WTC11 (cell line): ENCODE data around the gene RASGEF1C. TPM values are rescaled to one million over a fixed set of nuclear protein-coding genes. Genes with fewer than 3 reads are reported as not detected.

Source experiments
- ATAC-seq: fragments of 200-7000 bp; cut with Tn5 transposase; 2 replicates; pipeline ENCODE4 v1.10.0; 2021; ENCODE audit warnings: mild to moderate bottlenecking, moderate library complexity
- CTCF ChIA-PET: fragments of 300-600 bp; sonication (Branson Sonifier 250); formaldehyde crosslinking; loops from one replicate; lab custom pipeline; 2021; ENCODE audit warnings: antibody characterized with exemption; lab: Charles Lee
- POLR2A ChIA-PET: fragments of 350-600 bp; sonication (Branson Sonifier 250); formaldehyde crosslinking; loops from one replicate; lab custom pipeline; 2021; ENCODE audit warnings: antibody characterized with exemption; lab: Charles Lee
- DNase-seq: peaks from one replicate; pipeline ENCODE4 v3.0.0; 2021; ENCODE audit warnings: low spot score
- H3K27ac Mint-ChIP-seq: 2 replicates; pipeline ENCODE4 v1.8.0; 2021; ENCODE audit warnings: mixed read lengths
- H3K27me3 Mint-ChIP-seq: 2 replicates; pipeline ENCODE4 v1.8.0; 2021; ENCODE audit warnings: low read depth, mild to moderate bottlenecking, moderate library complexity, mixed read lengths
- H3K36me3 Mint-ChIP-seq: 2 replicates; pipeline ENCODE4 v1.8.0; 2021; ENCODE audit warnings: mixed read lengths
- H3K4me1 Mint-ChIP-seq: 2 replicates; pipeline ENCODE4 v1.8.0; 2022; ENCODE audit warnings: mixed read lengths
- H3K4me3 Mint-ChIP-seq: 2 replicates; pipeline ENCODE4 v1.8.0; 2021; ENCODE audit warnings: mild to moderate bottlenecking, moderate library complexity, mixed read lengths
- H3K9me3 Mint-ChIP-seq: 2 replicates; pipeline ENCODE4 v1.8.0; 2021; ENCODE audit warnings: mixed read lengths
- ATF1 ChIP-seq: sonication (generic); formaldehyde crosslinking; IDR thresholded peaks from 2 replicates; pipeline ENCODE4 v1.8.1; 2023; ENCODE audit warnings: mild to moderate bottlenecking, moderate library complexity, missing genetic modification reagents
- CBFB ChIP-seq: sonication (generic); formaldehyde crosslinking; IDR thresholded peaks from 2 replicates; pipeline ENCODE4 v1.8.1; 2022; ENCODE audit warnings: mild to moderate bottlenecking, low read depth, missing genetic modification reagents
- CDX4 ChIP-seq: fragments of 250-450 bp; sonication (Bioruptor Pico); IDR thresholded peaks from 2 replicates; pipeline ENCODE4 v1.9.0; 2021; ENCODE audit warnings: moderate library complexity, mild to moderate bottlenecking, inconsistent platforms, borderline replicate concordance
- CREB1 ChIP-seq: sonication (generic); formaldehyde crosslinking; IDR thresholded peaks from 2 replicates; pipeline ENCODE4 v1.8.0; 2023; ENCODE audit warnings: mild to moderate bottlenecking, missing genetic modification reagents
- GRHL2 ChIP-seq: fragments of 250-450 bp; sonication (Bioruptor Pico); IDR thresholded peaks from 2 replicates; pipeline ENCODE4 v1.8.0; 2022; ENCODE audit warnings: mild to moderate bottlenecking, moderate library complexity; ENCODE audit not compliant: insufficient replicate concordance, severe bottlenecking
- GTF2I ChIP-seq: fragments of 250-450 bp; sonication (Bioruptor Pico); conservative IDR thresholded peaks from 2 replicates; pipeline ENCODE4 v1.4.0; 2021; ENCODE audit warnings: mild to moderate bottlenecking
- MYBL2 ChIP-seq: sonication (generic); formaldehyde crosslinking; IDR thresholded peaks from 2 replicates; pipeline ENCODE4 v1.8.1; 2023; ENCODE audit warnings: mild to moderate bottlenecking, moderate library complexity, missing genetic modification reagents
- NR2C2 ChIP-seq: sonication (generic); formaldehyde crosslinking; IDR thresholded peaks from 2 replicates; pipeline ENCODE4 v1.8.0; 2022; ENCODE audit warnings: mild to moderate bottlenecking, missing genetic modification reagents
- NR3C1 ChIP-seq: sonication (generic); formaldehyde crosslinking; conservative IDR thresholded peaks from 2 replicates; pipeline ENCODE4 v1.8.1; 2023; ENCODE audit warnings: low read depth, mild to moderate bottlenecking, missing genetic modification reagents
- OVOL2 ChIP-seq: fragments of 250-450 bp; sonication (Bioruptor Pico); IDR thresholded peaks from 2 replicates; pipeline ENCODE4 v1.9.0; 2021; ENCODE audit warnings: mild to moderate bottlenecking, borderline replicate concordance
- PRDM15 ChIP-seq: sonication (generic); formaldehyde crosslinking; IDR thresholded peaks from 2 replicates; pipeline ENCODE4 v1.8.0; 2022; ENCODE audit warnings: missing genetic modification reagents
- PREB ChIP-seq: sonication (generic); formaldehyde crosslinking; IDR thresholded peaks from 2 replicates; pipeline ENCODE4 v1.8.1; 2022; ENCODE audit warnings: mild to moderate bottlenecking, missing genetic modification reagents, moderate library complexity, borderline replicate concordance
- SOX15 ChIP-seq: fragments of 250-450 bp; sonication (Bioruptor Pico); IDR thresholded peaks from 2 replicates; pipeline ENCODE4 v1.9.0; 2021; ENCODE audit warnings: mild to moderate bottlenecking
- ZBTB21 ChIP-seq: sonication (generic); formaldehyde crosslinking; IDR thresholded peaks from 2 replicates; pipeline ENCODE4 v1.8.1; 2023; ENCODE audit warnings: mild to moderate bottlenecking, missing genetic modification reagents, borderline replicate concordance
- ZMAT4 ChIP-seq: fragments of 250-450 bp; sonication (Bioruptor Pico); IDR thresholded peaks from 2 replicates; pipeline ENCODE4 v1.9.0; 2021; ENCODE audit warnings: mild to moderate bottlenecking
- ZNF121 ChIP-seq: sonication (generic); formaldehyde crosslinking; IDR thresholded peaks from 2 replicates; pipeline ENCODE4 v1.8.0; 2023; ENCODE audit warnings: missing genetic modification reagents
- ZNF138 ChIP-seq: sonication (generic); formaldehyde crosslinking; conservative IDR thresholded peaks from 2 replicates; pipeline ENCODE4 v1.8.1; 2022; ENCODE audit warnings: mild to moderate bottlenecking, moderate library complexity, missing genetic modification reagents
- ZNF232 ChIP-seq: sonication (generic); formaldehyde crosslinking; IDR thresholded peaks from 2 replicates; pipeline ENCODE4 v1.8.0; 2022; ENCODE audit warnings: mild to moderate bottlenecking, missing genetic modification reagents
- ZNF263 ChIP-seq: sonication (generic); formaldehyde crosslinking; IDR thresholded peaks from 2 replicates; pipeline ENCODE4 v1.8.1; 2022; ENCODE audit warnings: low read depth, mild to moderate bottlenecking, moderate library complexity, missing genetic modification reagents
- ZNF317 ChIP-seq: sonication (generic); formaldehyde crosslinking; IDR thresholded peaks from 2 replicates; pipeline ENCODE4 v1.8.1; 2023; ENCODE audit warnings: low read depth, mild to moderate bottlenecking, moderate library complexity, missing genetic modification reagents, borderline replicate concordance
- ZNF396 ChIP-seq: fragments of 250-450 bp; sonication (Bioruptor Pico); IDR thresholded peaks from 2 replicates; pipeline ENCODE4 v1.8.0; 2021; ENCODE audit warnings: mild to moderate bottlenecking, moderate library complexity, borderline replicate concordance
- ZNF423 ChIP-seq: fragments of 250-450 bp; sonication (Bioruptor Pico); IDR thresholded peaks from 2 replicates; pipeline ENCODE4 v2.1.2; 2022; ENCODE audit warnings: mild to moderate bottlenecking, moderate library complexity
- ZSCAN18 ChIP-seq: fragments of 250-450 bp; sonication (Bioruptor Pico); IDR thresholded peaks from 2 replicates; pipeline ENCODE4 v2.1.2; 2022; ENCODE audit warnings: mild to moderate bottlenecking, moderate library complexity
- total RNA-seq: library from RNA; stranded (reverse); gene quantifications from 3 replicates; pipeline ENCODE4 v1.2.3, GENCODE V29; 2021

Gene RASGEF1C
- total RNA-seq, 1 experiment from 2014 or later = 0.96 TPM

- ATAC-seq = peak; percentile 46
- CTCF ChIA-PET = interaction anchor here (0.7 to 1.2 kb wide), 4 partner anchors 9 to 180 kb away, joined by 3 to 5 read pairs (median 4); partner anchors contain the start of gene RASGEF1C
Measured at GRCh38 chr5:180170106-180170809, 38.8 kb downstream of the RASGEF1C start.

GRCh38 chr5:180169248-180170105 lies 39.5 kb downstream of the RASGEF1C start:
- ATAC-seq = peak; percentile 16

More at GRCh38 chr5:180170106-180170809, 38.8 kb downstream of the RASGEF1C start:
- H3K9me3 Mint-ChIP-seq = no peaks in the 10 kb centered on the region
- H3K27ac Mint-ChIP-seq = no peak overlapping the region
- POLR2A ChIA-PET = no interaction called here
- DNase-seq = no peak
- H3K36me3 Mint-ChIP-seq = no peaks in the 10 kb centered on the region
- H3K27me3 Mint-ChIP-seq = no peaks in the 10 kb centered on the region; the same call in 1 of the 2 replicates
- no peak for TF ChIP-seq CDX4 (CRISPR knock-in tag)
- TF ChIP-seq SOX15 (CRISPR knock-in tag) = no peak
- TF ChIP-seq PREB (CRISPR knock-in tag) = no peak
- no peak for TF ChIP-seq GRHL2
- TF ChIP-seq, all 79 proteins: peak for 0
- no peak overlapping the region for H3K4me3 Mint-ChIP-seq
- peaks cover 11% of the 10 kb centered on the region for H3K4me1 Mint-ChIP-seq

More at GRCh38 chr5:180169248-180170105, 39.5 kb downstream of the RASGEF1C start:
- H3K27me3 Mint-ChIP-seq = no peaks in the 10 kb centered on the region; the same call in 1 of the 2 replicates
- no peaks in the 10 kb centered on the region for H3K36me3 Mint-ChIP-seq
- no peak for DNase-seq
- CTCF ChIA-PET = interaction anchor here (0.7 to 1.5 kb wide), 9 partner anchors 8 to 271 kb away, joined by 3 to 6 read pairs (median 3); partner anchors contain the start of gene RASGEF1C
- H3K9me3 Mint-ChIP-seq = no peaks in the 10 kb centered on the region
- no peak overlapping the region for H3K4me3 Mint-ChIP-seq
- POLR2A ChIA-PET = no interaction called here
- H3K4me1 Mint-ChIP-seq = peaks cover 11% of the 10 kb centered on the region
- H3K27ac Mint-ChIP-seq = no peak overlapping the region
- no peak for TF ChIP-seq ZNF423 (CRISPR knock-in tag)
- TF ChIP-seq CBFB (CRISPR knock-in tag) = no peak
- TF ChIP-seq ZNF317 (CRISPR knock-in tag) = no peak
- no peak for TF ChIP-seq PRDM15 (CRISPR knock-in tag)
- no peak for TF ChIP-seq GTF2I (CRISPR knock-in tag)
- TF ChIP-seq MYBL2 (CRISPR knock-in tag) = no peak
- TF ChIP-seq ATF1 (CRISPR knock-in tag) = no peak
- no peak for TF ChIP-seq ZSCAN18 (CRISPR knock-in tag)
- TF ChIP-seq ZNF138 (CRISPR knock-in tag) = no peak
- no peak for TF ChIP-seq ZMAT4 (CRISPR knock-in tag)
- no peak for TF ChIP-seq NR2C2 (CRISPR knock-in tag)
- no peak for TF ChIP-seq ZBTB21 (CRISPR knock-in tag)
- TF ChIP-seq ZNF121 (CRISPR knock-in tag) = no peak
- TF ChIP-seq OVOL2 = no peak
- no peak for TF ChIP-seq NR3C1 (CRISPR knock-in tag)
- no peak for TF ChIP-seq ZNF232 (CRISPR knock-in tag)
- TF ChIP-seq CREB1 (CRISPR knock-in tag) = no peak
- TF ChIP-seq ZNF396 (CRISPR knock-in tag) = no peak
- no peak for TF ChIP-seq GRHL2
- no peak for TF ChIP-seq ZNF263 (CRISPR knock-in tag)
